GM19023 (cell line): Measurements from ENCODE around the gene MSLN.
"Not testable (repeated sequence)": the region's sequence is repeated elsewhere in the genome, so short reads cannot be mapped to it uniquely, and the experiment has no call there.

ENCODE experiments used
- ATAC-seq: cut with Tn5 transposase; IDR thresholded peaks from one replicate; pipeline ENCODE4 v1.9.1; 2021; ENCODE audit warnings: mild to moderate bottlenecking, moderate library complexity; ENCODE audit not compliant: unreplicated experiment

MSLN gene

DNA sequence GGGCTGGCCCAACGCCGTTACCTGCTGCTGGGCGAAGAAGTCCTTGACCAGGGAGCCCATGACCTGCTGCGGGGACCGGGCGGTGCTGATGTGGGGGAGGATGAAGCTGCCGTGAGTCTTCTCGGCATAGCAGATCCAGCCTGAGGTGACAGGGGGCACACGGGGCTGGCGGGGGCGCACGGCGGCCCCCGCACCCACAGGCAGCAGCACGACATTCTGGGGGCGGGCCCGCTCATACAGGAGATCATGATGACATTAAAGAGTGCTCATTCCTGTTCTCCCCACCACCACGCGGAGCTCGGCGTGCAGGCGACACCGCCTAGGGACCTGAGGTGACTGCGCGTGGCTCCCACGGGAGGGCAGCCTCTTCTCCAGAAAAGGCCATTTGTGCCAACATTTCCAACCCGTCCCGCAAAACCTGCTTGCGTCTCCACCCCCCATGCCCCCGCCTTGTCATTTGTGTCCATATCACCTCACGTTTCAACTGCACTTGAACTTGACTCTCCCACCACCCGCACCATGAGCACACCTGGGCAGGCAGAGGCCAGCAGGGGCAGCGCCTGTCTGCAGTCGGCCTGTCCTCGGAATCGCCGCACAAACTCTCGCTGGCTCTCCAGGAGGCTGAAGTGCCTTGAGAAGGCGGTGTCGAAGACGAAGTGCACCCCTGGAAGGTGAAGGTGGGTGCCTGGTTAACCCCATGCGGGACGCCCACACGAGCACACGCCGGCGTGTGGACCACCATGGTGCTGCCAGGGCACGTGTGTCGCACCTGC lies 26.1 kb upstream of the MSLN start:
- ATAC-seq: no peak

DNA sequence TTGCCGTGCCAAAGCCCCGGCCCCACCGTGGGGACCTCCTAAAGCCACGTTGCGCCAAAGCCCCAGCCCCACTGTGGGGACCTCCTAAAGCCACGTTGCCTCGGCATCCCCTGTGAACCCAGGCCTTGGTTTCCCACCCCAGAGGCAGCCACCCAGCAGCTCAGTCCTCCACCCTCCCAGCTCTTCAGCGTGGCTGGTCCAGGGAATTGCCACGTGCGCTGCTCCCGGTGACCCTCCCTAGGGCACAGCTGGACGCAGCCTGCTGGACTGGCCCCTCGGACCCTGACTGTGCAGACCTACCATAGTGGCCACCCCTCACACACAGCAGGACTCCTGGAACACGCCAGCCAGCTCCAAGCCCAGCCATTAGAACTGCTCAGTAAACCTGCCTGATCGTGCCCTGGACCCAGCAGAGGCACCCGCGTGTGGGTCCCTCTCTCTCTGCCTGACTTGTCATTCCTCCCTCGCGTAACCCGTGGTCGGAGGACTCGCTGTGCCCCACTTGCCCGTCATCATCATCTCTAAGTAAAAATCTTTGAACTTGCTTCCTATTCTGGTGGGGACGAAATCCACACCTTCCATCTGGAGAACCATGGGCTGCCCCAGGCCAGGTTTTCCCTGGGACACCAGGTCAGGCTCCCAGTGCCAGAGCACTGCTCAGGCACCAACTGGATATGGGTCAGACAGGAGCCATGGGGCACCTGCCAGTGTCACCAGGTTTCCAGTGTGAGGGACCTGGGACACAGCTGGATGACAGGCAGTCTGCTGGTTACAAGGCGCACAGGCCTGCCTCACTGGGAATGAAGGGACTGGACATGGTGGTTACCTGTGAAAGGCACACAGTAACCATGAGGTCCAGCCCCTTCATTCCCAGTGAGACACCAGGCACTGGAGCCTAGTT lies 25.3 kb upstream of the MSLN start:
- ATAC-seq: no peak

DNA sequence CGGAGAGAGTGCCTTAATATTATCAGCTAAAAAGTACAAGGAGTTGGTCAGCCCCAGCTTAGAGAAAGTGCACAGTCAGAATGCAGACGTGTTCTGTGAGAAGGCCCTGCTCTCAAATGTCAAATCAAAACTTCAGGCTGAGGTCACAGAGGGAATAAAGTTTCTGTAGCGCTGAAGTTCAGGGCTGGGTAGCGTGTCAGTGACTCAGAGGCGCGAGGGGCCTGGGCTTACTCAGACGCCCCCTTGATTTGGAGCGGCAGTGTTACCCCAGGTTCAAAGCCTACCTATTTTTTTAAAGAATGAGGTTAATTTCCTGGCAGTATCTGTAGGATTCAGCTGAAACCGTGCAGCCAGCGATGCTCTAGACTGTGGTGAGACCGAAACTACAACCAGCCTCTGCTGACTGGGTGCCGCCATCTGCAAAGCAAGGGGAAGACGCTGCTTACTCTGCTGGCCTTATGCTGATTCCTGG lies 24.5 kb upstream of the MSLN start:
- no peak for ATAC-seq

DNA sequence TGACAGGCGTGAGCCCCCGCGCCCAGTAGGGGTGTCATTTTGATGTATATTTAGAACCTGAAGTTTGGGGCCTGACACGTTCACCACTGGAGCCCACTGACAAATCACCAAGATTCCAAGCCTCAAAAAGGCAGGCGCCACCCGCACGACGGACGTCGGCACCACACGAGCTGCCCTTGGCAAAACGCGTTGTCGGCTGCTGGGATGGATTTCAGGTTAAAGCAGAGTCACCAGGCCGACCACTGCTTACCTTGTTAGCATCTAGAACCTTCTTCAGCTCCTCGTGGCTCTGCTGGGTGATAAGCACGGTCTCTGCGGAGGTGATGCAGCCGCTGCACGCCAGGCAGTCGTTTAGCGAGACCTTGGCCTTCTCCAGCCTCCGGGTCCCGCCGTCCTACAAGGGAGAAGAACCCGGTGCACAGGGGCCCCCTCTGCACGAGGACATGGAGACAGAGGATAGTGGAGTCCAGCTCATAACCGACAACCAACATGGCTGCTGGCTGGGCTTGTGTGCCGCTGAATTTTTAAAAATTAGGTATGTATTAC lies 23.5 kb upstream of the MSLN start:
- no peak for ATAC-seq

DNA sequence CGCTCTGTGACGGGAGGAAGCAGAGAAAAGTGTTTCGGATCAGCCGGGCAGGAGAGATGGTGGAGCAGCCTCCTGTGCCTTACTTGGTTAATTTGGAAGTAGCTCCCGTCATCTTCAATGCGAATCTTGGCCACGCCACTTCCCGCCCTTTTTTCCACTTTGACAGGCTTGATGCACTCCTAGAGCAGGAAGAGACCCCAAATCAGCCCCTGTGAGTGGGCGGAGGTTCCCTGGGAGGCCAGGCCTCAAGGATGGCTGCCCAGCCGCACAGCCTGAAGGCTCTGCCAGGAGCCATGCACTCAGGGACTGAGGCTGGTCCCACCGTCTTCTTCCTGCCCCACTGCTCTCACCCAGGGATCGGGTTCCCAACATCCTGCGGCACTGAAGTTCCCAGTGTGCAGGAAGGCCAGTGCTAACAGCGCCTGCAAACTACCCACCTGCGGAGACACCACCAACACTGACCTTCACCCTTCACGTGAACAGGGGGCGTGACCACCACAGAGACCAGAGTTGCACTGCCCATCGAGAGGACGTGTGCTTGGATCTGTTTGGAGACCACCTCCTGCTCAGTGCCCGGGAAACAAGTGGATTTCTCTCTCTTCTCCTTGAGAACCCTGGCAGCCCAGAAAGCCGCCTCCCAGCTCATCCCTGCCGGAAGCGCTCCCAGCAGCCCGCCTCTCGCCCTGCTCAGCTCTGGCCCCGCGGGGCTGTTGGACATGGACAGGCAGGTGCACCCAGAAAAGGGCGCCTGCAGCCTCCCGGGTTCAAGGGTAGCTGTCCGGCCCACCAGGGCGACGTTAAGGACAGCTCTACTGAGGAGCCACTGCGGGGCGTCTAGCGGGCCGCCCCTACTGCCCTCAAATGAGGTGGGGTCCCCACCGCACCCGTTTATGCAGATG lies 20.7 kb upstream of the MSLN start:
- ATAC-seq: no peak

DNA sequence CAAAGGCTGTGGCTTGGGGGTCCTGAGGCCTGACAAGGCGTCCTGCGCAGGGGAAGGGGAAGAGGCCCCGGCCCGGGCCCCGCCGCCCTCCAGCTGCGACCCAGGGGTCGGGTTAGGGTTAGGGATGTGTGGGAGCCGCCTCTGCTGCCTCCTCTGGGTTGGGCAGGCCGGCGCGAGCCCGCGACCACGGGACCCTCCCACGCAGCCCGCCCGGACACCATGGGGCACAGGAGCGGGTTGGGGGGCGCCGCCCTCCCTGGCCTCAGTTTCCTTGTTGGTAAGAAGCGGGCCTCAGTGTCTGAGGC lies 20.1 kb upstream of the MSLN start:
- ATAC-seq: no peak

DNA sequence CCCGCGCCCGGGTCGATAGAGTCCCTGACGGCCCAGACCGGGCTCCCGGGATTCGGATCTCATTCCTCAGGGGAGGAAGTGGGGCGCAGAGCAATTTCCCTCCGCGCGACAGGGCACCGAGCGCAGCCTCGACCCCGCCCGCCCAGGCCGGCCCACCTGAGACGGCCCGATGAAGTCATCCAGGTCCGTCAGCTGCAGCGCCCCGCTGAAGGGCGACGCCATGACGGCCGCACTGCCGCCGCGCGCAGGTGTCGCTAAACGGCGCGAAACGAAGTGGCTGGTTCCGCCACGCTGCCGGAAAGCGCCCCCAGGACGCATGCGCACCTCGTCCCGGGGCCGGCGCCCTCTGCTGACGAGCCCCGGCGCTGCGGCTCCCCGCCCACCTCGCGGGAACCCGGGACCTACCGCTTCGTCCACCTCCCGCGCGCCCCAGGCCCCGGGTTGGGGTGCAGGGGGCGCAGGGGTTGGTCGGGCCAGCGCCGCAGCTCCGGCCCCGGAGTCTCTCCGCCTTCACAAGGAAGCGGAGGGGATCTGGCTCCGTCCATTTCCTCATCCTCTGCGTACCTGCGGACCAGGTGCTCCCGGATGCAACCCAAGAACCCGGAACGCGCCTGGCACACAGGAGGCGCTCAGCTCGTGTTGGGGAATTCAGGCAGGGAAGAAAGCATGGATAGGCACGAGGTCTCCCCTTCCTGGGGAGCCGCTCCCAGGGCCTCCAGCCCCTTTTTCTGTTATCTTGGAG lies 19.6 kb upstream of the MSLN start, which contains the start of gene CIAO3:
Gene CIAO3, minus strand, starts transcription at position 234 of the 742 bp plus-strand sequence. Its CDS starts 12 bp downstream, at position 222.
- ATAC-seq: peak; percentile 60

DNA sequence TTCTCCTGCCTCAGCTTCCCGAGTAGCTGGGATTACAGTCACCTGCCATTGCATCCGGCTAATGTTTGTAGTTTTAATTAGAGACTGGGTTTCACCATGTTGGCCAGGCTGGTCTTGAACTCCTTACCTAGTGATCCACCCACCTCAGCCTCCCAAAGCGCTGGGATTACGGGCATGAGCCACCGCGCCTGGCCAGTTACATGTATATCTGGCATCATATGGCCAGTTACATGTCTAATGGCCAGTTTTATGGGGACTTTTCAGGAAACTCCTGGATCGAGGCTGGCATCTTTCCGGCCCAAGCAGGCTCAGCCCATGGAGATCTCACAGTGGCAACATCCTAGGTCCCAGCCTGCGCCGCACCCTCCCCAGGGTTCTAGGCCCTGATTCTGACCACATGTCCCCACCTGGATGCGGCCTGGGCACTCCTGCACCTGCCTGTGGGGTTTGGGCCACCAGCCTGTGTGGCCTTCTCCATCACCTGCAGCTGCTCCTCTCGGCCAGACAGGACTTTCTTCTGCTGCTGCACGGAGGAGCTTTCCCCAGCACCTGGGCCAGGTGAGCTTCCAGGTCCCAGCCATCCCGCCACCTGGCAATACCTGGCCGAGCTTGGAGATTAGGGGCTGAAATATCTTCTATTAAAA lies 18.4 kb upstream of the MSLN start:
- no peak for ATAC-seq

DNA sequence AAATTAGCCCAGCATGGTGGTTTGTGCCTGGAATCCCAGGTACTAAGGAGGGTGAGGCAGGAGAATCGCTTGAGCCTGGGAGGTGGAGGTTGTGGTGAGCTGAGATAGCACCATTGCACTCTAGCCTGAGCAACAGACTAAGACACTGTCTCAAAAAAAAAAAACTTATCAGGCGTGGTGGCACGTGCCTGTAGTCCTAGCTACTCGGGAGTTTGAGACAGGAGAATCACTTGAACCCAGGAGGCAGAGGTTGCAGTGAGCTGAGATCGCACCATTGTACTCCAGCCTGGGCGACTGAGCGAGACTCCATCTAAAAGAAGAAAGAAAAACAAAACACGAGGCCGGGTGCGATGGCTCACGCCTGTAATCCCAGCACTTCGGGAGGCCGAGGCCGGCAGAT lies 17.6 kb upstream of the MSLN start:
- not testable (repeated sequence) for ATAC-seq

DNA sequence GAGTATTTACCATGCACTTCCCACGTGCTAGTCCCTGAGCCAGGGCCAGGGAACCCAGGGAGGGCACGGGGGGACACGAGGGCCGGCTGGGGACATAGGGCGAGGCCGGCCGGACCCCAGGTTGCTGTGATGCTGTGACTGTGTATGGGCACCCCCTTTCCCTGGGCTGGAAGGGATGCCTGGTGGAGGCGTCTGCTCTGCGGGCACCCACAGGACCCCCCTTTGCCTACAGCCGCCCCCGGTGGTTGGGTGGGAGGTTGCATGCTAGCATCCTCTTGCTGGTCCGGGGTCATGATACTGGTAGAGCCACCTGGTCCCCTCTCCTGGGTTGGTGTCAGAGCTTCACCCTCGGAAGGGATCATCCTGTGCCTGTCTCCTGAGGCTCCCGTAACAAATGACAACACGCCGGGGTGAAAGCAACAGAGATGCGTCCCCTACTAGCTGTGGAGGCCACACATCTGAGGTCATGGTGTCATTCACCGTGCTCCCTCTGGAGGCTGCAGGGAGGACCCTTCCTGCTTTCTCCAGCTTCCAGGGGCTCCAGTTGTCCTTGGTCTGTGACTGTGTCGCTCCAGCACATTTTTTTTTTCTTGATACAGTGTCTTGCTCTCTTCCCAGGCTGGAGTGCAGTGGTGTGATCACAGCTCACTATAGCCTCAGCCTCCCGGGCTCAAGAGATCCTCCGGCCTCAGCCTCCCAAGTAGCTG lies 16.6 kb upstream of the MSLN start:
- ATAC-seq: no peak

DNA sequence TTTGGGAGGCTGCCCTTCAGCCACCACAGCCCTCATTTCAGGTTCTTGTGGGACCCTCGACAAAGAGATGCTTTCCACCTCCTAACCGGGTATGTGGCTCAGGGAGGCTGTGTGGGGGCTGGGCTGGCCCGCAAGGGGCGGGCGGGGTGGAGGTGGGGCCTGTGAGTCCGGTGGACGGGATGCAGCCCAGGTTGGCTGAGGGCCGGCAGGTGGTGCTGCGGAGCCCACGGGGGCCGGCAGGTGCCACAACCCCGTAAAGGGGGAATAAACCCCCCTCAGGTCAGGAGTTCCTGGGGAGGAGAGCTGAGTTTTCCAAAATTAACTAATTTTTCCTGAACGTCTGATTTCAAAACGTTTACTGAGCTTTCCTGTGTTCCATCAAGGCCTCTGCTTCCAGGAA lies 14.8 kb upstream of the MSLN start:
- ATAC-seq: no peak

DNA sequence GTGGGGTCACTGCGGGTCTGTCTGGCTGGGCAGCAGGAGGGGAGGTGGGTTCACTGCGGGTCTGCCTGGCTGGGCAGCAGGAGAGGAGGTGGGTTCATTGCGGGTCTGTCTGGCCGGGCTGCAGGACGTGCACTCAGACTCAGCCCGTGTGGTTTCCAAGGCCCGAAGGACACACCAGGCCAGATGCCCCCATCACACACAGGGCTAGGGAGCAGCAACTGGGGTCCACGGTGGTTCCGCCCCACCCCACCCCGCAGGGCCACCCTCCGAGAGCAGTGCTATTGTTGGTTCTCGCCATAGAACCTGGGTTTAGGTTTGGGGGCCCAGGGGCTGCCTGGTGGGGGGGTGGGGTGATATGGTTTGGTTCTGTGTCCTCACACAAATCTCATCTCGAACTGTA lies 13.9 kb upstream of the MSLN start:
- ATAC-seq: no peak

DNA sequence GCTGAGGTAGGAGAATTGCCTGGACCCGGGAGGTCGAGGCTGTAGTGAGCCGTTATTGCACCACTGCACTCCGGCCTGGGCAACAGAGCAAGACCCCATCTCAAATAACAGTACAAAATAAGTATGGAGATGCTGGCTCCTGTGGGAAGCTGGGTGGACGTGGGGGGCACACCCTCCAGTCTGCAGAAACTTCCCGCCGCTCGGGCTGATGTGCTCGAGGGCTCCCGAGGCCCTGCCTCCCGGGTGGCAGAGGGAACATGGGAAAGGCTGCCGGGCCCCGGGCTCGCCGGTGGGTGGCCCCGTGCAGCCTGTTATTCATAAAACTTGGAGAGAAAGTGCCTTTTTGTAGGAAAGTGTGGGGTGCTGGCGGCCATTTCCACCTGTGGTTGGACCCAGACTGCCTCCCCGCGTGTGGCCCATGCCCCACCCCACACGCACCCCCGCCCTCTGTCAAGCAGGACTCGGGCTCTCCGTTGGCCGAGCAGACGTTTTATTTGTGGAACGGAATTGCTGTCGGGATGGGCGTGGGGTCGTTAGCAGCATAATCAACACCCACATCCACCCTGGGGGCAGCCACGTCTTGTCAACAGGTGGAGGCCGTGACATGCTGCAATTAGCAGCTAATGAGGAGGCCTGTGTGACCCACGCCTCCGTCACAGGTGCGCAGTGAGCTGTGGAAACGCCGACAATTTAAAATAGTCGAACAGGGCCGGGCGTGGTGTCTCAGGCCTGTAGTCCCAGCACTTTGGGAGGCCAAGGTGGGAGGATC lies 12.4 kb upstream of the MSLN start:
- ATAC-seq: no peak

DNA sequence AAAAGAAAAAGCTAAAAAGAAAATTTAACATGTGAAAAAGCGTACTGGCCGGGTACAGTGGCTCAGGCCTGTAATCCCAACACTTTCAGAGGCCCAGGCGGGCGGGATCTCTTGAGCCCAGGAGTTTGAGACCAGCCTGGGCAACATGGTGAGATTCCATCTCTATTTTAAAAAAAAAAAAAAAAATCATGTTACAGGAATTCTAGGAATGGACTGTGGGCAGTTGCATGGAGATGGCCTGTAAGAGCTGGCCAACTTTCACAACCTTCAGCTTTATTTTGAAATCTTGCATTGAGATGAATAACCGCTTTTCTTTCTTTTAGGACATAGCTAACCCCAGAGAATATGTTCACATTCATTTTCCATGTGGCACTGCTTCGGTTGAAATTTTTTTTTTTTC lies 11.5 kb upstream of the MSLN start:
- ATAC-seq: no peak

DNA sequence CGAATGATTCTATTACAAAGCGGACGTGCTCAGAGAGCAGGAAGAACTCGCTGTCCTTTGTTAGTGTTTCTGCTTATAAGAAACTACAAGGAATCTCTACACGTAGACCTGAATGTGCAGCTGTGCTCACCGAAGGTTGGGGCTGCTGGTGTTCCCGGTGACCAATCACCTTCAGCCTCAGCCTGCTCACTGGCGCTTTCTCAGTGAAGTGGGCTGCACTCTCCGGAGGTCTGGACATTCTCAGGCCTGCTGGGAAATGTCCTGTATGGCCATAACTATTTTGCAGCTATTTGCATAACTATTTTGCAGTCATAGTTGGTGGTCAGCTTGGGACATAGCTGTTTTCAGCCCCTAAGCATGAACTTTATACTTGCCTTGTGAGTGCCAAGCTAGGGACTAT lies 10.0 kb upstream of the MSLN start:
- ATAC-seq: no peak

DNA sequence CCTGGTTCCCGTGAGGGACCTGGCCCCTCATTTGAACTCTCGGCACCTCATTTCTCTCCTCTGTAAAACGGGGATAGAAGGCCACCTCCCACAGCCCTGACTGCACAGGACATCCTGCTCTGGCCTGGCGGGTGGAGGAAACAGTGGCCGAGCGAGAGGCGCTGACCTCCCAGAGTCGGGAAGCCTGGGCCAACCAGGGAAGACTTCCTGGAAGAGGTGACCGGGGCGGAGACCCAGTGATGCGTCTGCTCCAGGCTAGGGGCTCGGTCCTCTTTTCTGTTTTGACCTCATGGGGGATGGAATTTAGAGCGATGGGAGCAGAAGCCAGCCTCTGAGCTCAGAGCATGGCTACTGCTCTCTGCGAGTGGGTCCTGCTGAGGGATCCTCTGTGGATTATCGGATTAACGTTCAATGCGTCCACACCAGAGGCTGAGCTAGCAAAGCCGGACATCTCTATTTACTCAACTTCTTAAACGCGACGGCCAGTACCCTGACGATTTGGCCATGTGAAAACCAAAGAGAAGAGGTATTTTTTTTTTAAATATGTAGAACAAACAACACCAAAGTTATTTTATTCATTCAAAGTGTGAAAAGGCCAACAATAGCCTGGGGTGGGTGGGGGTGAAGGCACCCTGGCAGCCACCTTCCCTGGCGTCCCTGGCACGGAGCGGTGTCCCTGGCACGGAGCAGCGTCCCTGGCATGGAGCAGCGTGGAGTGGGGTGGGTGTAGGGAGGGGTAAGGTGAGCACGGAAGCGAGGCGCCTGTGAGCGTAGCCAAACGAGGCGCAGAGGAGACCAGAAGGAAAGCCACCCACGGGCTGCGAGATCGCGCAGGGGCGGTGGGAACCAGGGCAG lies 9.2 kb upstream of the MSLN start:
- ATAC-seq: no peak

DNA sequence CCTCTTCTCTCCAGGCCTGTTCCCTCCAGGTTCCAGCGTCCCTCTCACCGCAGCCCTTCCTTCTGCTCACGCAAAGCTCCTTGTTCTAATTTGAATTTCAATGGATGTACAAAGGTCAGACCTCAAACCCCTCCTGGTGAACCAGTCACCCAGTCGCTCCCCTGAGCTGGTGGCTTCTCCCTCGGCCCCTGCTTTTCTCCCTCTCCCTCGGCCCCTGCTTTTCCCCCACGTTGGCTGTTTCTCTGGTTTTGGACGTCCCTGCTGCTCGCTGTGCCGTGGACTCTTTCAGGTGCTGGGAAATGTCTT lies 8.6 kb upstream of the MSLN start:
- ATAC-seq: no peak
